DND-41 (cell line): ENCODE measurements around the gene COG2.

Experiments used
- ATAC-seq: fragments of 200-7000 bp; cut with Tn5 transposase; 3 replicates; pipeline ENCODE4 v1.9.1; 2021; ENCODE audit warnings: low read depth; ENCODE audit not compliant: insufficient read depth
- DNase-seq: peaks from one replicate; pipeline ENCODE4 v3.0.0-alpha.2; 2020
- H2AFZ ChIP-seq: 2 replicates; pipeline ENCODE4 v1.6.0; 2012; ENCODE audit warnings: low read depth, low read length
- H3K27ac ChIP-seq: 2 replicates; pipeline ENCODE4 v1.5.1; 2012; ENCODE audit warnings: low read length, inconsistent platforms
- H3K27me3 ChIP-seq: fragments of 200-600 bp; sonication (generic); 2 replicates; pipeline ENCODE4 v1.6.0; 2012; ENCODE audit warnings: low read length, mild to moderate bottlenecking, inconsistent platforms; ENCODE audit not compliant: insufficient read depth, poor library complexity
- H3K36me3 ChIP-seq: 2 replicates; pipeline ENCODE4 v1.5.1; 2012; ENCODE audit warnings: low read length, inconsistent platforms; ENCODE audit not compliant: insufficient read depth
- H3K4me1 ChIP-seq: 2 replicates; pipeline ENCODE4 v1.5.1; 2012; ENCODE audit warnings: mild to moderate bottlenecking, low read length; ENCODE audit not compliant: insufficient read depth
- H3K4me2 ChIP-seq: 2 replicates; pipeline ENCODE4 v1.6.0; 2012; ENCODE audit warnings: mild to moderate bottlenecking, moderate library complexity, low read length, inconsistent platforms; ENCODE audit not compliant: insufficient read depth
- H3K4me3 ChIP-seq, 2 experiments: fragments of 200-600 bp in 1 of 2; shearing (Covaris generic) in 1 of 2; 2 replicates each; pipeline ENCODE4 v1.5.1; 2012 to 2016; ENCODE audit warnings: inconsistent platforms in 2 of 2, low read length in 2 of 2, mild to moderate bottlenecking in 2 of 2, low read depth in 1 of 2, moderate library complexity in 1 of 2
- H3K79me2 ChIP-seq: 2 replicates; pipeline ENCODE4 v1.6.0; 2012; ENCODE audit warnings: low read length, inconsistent platforms; ENCODE audit not compliant: insufficient read depth
- H3K9ac ChIP-seq: 2 replicates; pipeline ENCODE4 v1.6.0; 2012; ENCODE audit warnings: low read depth, mild to moderate bottlenecking, inconsistent platforms, low read length, moderate library complexity
- H3K9me3 ChIP-seq: 2 replicates; pipeline ENCODE4 v1.5.1; 2012; ENCODE audit warnings: low read length, moderate library complexity, mild to moderate bottlenecking, inconsistent platforms; ENCODE audit not compliant: insufficient read depth, severe bottlenecking
- H4K20me1 ChIP-seq: 2 replicates; pipeline ENCODE4 v1.6.0; 2012; ENCODE audit warnings: low read length; ENCODE audit not compliant: insufficient read depth
- EZH2 ChIP-seq: IDR thresholded peaks from 3 replicates; pipeline ENCODE4 v1.6.1; 2012; ENCODE audit warnings: borderline replicate concordance, low read depth, mild to moderate bottlenecking, moderate library complexity, low read length, inconsistent platforms; ENCODE audit not compliant: severe bottlenecking
- TF ChIP-seq, protein P1 (sequence below): IDR thresholded peaks from 2 replicates; pipeline ENCODE4 v1.5.1; 2012; ENCODE audit warnings: borderline replicate concordance, low read length, moderate library complexity, mild to moderate bottlenecking; ENCODE audit not compliant: poor library complexity, severe bottlenecking; ENCODE audit errors: extremely low read depth

The COG2 gene

GRCh38 chr1:230701434-230701833 lies 59.2 kb downstream of the COG2 start:
- H3K9me3 ChIP-seq: no peaks in the 10 kb centered on the region
- no peak overlapping the region for H3K4me3 ChIP-seq
- H2AFZ ChIP-seq: no peak overlapping the region
- no peaks in the 10 kb centered on the region for H3K79me2 ChIP-seq
- DNase-seq (no peak), ATAC-seq (no peak)
- no peak overlapping the region for H3K4me2 ChIP-seq
- H3K4me1 ChIP-seq: no peaks in the 10 kb centered on the region
- H3K27ac ChIP-seq: no peak overlapping the region
- H3K9ac ChIP-seq: no peak overlapping the region
- no peak for TF ChIP-seq EZH2
- TF ChIP-seq, protein P1, sequence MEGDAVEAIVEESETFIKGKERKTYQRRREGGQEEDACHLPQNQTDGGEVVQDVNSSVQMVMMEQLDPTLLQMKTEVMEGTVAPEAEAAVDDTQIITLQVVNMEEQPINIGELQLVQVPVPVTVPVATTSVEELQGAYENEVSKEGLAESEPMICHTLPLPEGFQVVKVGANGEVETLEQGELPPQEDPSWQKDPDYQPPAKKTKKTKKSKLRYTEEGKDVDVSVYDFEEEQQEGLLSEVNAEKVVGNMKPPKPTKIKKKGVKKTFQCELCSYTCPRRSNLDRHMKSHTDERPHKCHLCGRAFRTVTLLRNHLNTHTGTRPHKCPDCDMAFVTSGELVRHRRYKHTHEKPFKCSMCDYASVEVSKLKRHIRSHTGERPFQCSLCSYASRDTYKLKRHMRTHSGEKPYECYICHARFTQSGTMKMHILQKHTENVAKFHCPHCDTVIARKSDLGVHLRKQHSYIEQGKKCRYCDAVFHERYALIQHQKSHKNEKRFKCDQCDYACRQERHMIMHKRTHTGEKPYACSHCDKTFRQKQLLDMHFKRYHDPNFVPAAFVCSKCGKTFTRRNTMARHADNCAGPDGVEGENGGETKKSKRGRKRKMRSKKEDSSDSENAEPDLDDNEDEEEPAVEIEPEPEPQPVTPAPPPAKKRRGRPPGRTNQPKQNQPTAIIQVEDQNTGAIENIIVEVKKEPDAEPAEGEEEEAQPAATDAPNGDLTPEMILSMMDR: no peak
- no peaks in the 10 kb centered on the region for H4K20me1 ChIP-seq
- H3K27me3 ChIP-seq: peaks cover 13% of the 10 kb centered on the region
- H3K36me3 ChIP-seq: no peaks in the 10 kb centered on the region

GRCh38 chr1:230701895-230702768 lies 59.9 kb downstream of the COG2 start:
- Histone ChIP-seq H3K9me3 (no peaks in the 10 kb centered on the region), H3K79me2 (no peaks in the 10 kb centered on the region), H3K4me2 (no peak overlapping the region), H3K4me1 (no peaks in the 10 kb centered on the region), H3K4me3 (no peak overlapping the region), H4K20me1 (no peaks in the 10 kb centered on the region), H2AFZ (no peak overlapping the region), H3K27ac (no peak overlapping the region), H3K36me3 (no peaks in the 10 kb centered on the region), H3K27me3 (peaks cover 13% of the 10 kb centered on the region), H3K9ac (no peak overlapping the region)
- ATAC-seq (no peak), DNase-seq (no peak)
- TF ChIP-seq, protein P1: no peak
- no peak for TF ChIP-seq EZH2

- Histone ChIP-seq H3K4me2 (no peak overlapping the region), H3K79me2 (no peaks in the 10 kb centered on the region), H4K20me1 (no peaks in the 10 kb centered on the region), H3K4me1 (no peaks in the 10 kb centered on the region), H3K36me3 (no peaks in the 10 kb centered on the region), H3K9ac (no peak overlapping the region), H2AFZ (no peak overlapping the region), H3K9me3 (no peaks in the 10 kb centered on the region), H3K27me3 (peaks cover 13% of the 10 kb centered on the region), H3K27ac (no peak overlapping the region), H3K4me3 (no peak overlapping the region)
- TF ChIP-seq EZH2: no peak
- TF ChIP-seq, protein P1: no peak
- DNase-seq (no peak), ATAC-seq (no peak)
These were observed 60.8 kb downstream of the COG2 start for GRCh38 chr1:230702934-230703678.
